ENCODE results near the gene RPS6KB2. TPM values are rescaled to one million over a fixed set of nuclear protein-coding genes. Genes with fewer than 3 reads are reported as not detected.

The RPS6KB2 gene
- total and polyA plus RNA-seq, 2 donors (not counting 1 experiment from before 2014, with no cell fraction given), result 29.0 to 30.6 TPM

- Histone ChIP-seq H4K20me1 (ENCODE audit: control insufficient read depth, extremely low read depth, insufficient read depth, low read length) (no peaks in the 10 kb centered on the region), H3K36me3 (ENCODE audit: control insufficient read depth, insufficient read depth, low read length) (no peaks in the 10 kb centered on the region), H3K27ac (ENCODE audit: insufficient read depth, low read length) (no peak overlapping the region), H3K27me3 (ENCODE audit: control insufficient read depth, insufficient read depth, low read length) (peaks cover 3% of the 10 kb centered on the region), H3K9me3 (ENCODE audit: control insufficient read depth, insufficient read depth, low read depth, low read length) (no peaks in the 10 kb centered on the region), H3K4me3 (replicated peaks in 1 of 4; ENCODE audit: control extremely low read depth in 1 of 4, insufficient read depth in 1 of 4, low read depth in 3 of 4, low read length in 4 of 4) (no peak overlapping the region), H3K9ac (ENCODE audit: insufficient read depth, low read length) (no peak overlapping the region), H2AFZ (ENCODE audit: low read length) (no peak overlapping the region), H3K4me2 (ENCODE audit: extremely low read depth, insufficient read depth, low read length) (no peak overlapping the region), H3K4me1 (ENCODE audit: control insufficient read depth, extremely low read depth, insufficient read depth, low read length) (no peaks in the 10 kb centered on the region), H3K79me2 (ENCODE audit: control insufficient read depth, insufficient read depth, low read length) (no peaks in the 10 kb centered on the region)
- TF ChIP-seq EZH2 (IDR thresholded peaks at IDR 0.05; ENCODE audit: low read length, missing control alignments) (no peak), CTCF (conservative IDR thresholded peaks at IDR 0.05 in 1 of 2, IDR thresholded peaks at IDR 0.05 in 1 of 2; ENCODE audit: low read depth in 1 of 2, low read length in 2 of 2) (no peak)
- DNase-seq (ENCODE audit: low read depth in 2 of 2), result no peak
These were observed 30.0 kb downstream of the RPS6KB2 start for GRCh38 chr11:67458266-67458665.

GRCh38 chr11:67463186-67463585, 34.9 kb downstream of the RPS6KB2 start:
- no peak for TF ChIP-seq EZH2 (IDR thresholded peaks at IDR 0.05; ENCODE audit: low read length, missing control alignments)
- no peak for TF ChIP-seq CTCF (conservative IDR thresholded peaks at IDR 0.05 in 1 of 2, IDR thresholded peaks at IDR 0.05 in 1 of 2; ENCODE audit: low read depth in 1 of 2, low read length in 2 of 2)
- Histone ChIP-seq H3K27me3 (ENCODE audit: control insufficient read depth, insufficient read depth, low read length) (no peaks in the 10 kb centered on the region), H3K27ac (ENCODE audit: insufficient read depth, low read length) (no peak overlapping the region), H3K9me3 (ENCODE audit: control insufficient read depth, insufficient read depth, low read depth, low read length) (no peaks in the 10 kb centered on the region), H3K4me2 (ENCODE audit: extremely low read depth, insufficient read depth, low read length) (no peak overlapping the region), H4K20me1 (ENCODE audit: control insufficient read depth, extremely low read depth, insufficient read depth, low read length) (no peaks in the 10 kb centered on the region), H3K9ac (ENCODE audit: insufficient read depth, low read length) (no peak overlapping the region), H3K36me3 (ENCODE audit: control insufficient read depth, insufficient read depth, low read length) (no peaks in the 10 kb centered on the region), H3K79me2 (ENCODE audit: control insufficient read depth, insufficient read depth, low read length) (no peaks in the 10 kb centered on the region), H2AFZ (ENCODE audit: low read length) (no peak overlapping the region), H3K4me3 (replicated peaks in 1 of 4; ENCODE audit: control extremely low read depth in 1 of 4, insufficient read depth in 1 of 4, low read depth in 3 of 4, low read length in 4 of 4) (no peak overlapping the region), H3K4me1 (ENCODE audit: control insufficient read depth, extremely low read depth, insufficient read depth, low read length) (peaks cover 4% of the 10 kb centered on the region)
- no peak for DNase-seq (ENCODE audit: low read depth in 2 of 2)

- no peaks in the 10 kb centered on the region for H3K9me3 ChIP-seq (ENCODE audit: control insufficient read depth, insufficient read depth, low read depth, low read length)
- H3K4me1 ChIP-seq (ENCODE audit: control insufficient read depth, extremely low read depth, insufficient read depth, low read length), result peaks cover 6% of the 10 kb centered on the region
- no peaks in the 10 kb centered on the region for H3K36me3 ChIP-seq (ENCODE audit: control insufficient read depth, insufficient read depth, low read length)
- H3K4me3 ChIP-seq (replicated peaks in 1 of 4; ENCODE audit: control extremely low read depth in 1 of 4, insufficient read depth in 1 of 4, low read depth in 3 of 4, low read length in 4 of 4), result peak overlapping the region in 1 of 4 experiments; percentile 65
- peak overlapping the region; percentile 16 for H3K9ac ChIP-seq (ENCODE audit: insufficient read depth, low read length)
- H3K27ac ChIP-seq (ENCODE audit: insufficient read depth, low read length), result peak overlapping the region; percentile 16
- TF ChIP-seq EZH2 (IDR thresholded peaks at IDR 0.05; ENCODE audit: low read length, missing control alignments) (no peak), CTCF (conservative IDR thresholded peaks at IDR 0.05 in 1 of 2, IDR thresholded peaks at IDR 0.05 in 1 of 2; ENCODE audit: low read depth in 1 of 2, low read length in 2 of 2) (no peak)
- peak overlapping the region; percentile 41 for H2AFZ ChIP-seq (ENCODE audit: low read length)
- no peaks in the 10 kb centered on the region for H3K79me2 ChIP-seq (ENCODE audit: control insufficient read depth, insufficient read depth, low read length)
- no peaks in the 10 kb centered on the region for H3K27me3 ChIP-seq (ENCODE audit: control insufficient read depth, insufficient read depth, low read length)
- no peaks in the 10 kb centered on the region for H4K20me1 ChIP-seq (ENCODE audit: control insufficient read depth, extremely low read depth, insufficient read depth, low read length)
- H3K4me2 ChIP-seq (ENCODE audit: extremely low read depth, insufficient read depth, low read length), result no peak overlapping the region
- peak in 1 of 2 donors; percentile 34 for DNase-seq (ENCODE audit: low read depth in 2 of 2)
These were observed 35.6 kb downstream of the RPS6KB2 start for GRCh38 chr11:67463680-67464410.

Data from fibroblast of lung (primary cell).